PC-9 (cell line): ENCODE data around the gene ADGRD1.

Experiments
- CTCF ChIP-seq: fragments of 200-600 bp; sonication (generic); conservative IDR thresholded peaks from 2 replicates; pipeline ENCODE4 v1.6.1; 2017; ENCODE audit warnings: mixed run types, antibody characterized with exemption, mild to moderate bottlenecking, moderate library complexity
- EZH2 ChIP-seq: fragments of 200-600 bp; sonication (generic); IDR thresholded peaks from 2 replicates; pipeline ENCODE4 v1.8.0; 2017; ENCODE audit warnings: antibody characterized with exemption, low read depth

- TF ChIP-seq CTCF (no peak), EZH2 (no peak)
Measured at GRCh38 chr12:131052929-131053328, 99.2 kb downstream of the ADGRD1 start.
